B cell (primary cell): ENCODE results near the gene IGSF9B.

ENCODE experiments used
- EZH2 ChIP-seq: IDR thresholded peaks from 2 replicates; pipeline ENCODE4 v1.6.1; 2012; ENCODE audit warnings: borderline replicate concordance, low read depth, mild to moderate bottlenecking, moderate library complexity, low read length; ENCODE audit not compliant: insufficient read depth, poor library complexity, severe bottlenecking
- TF ChIP-seq, protein P1 (sequence below): fragments of 200-600 bp; IDR thresholded peaks from one replicate; pipeline ENCODE4 v1.8.0; 2022; ENCODE audit warnings: antibody characterized with exemption, mild to moderate bottlenecking

DNA sequence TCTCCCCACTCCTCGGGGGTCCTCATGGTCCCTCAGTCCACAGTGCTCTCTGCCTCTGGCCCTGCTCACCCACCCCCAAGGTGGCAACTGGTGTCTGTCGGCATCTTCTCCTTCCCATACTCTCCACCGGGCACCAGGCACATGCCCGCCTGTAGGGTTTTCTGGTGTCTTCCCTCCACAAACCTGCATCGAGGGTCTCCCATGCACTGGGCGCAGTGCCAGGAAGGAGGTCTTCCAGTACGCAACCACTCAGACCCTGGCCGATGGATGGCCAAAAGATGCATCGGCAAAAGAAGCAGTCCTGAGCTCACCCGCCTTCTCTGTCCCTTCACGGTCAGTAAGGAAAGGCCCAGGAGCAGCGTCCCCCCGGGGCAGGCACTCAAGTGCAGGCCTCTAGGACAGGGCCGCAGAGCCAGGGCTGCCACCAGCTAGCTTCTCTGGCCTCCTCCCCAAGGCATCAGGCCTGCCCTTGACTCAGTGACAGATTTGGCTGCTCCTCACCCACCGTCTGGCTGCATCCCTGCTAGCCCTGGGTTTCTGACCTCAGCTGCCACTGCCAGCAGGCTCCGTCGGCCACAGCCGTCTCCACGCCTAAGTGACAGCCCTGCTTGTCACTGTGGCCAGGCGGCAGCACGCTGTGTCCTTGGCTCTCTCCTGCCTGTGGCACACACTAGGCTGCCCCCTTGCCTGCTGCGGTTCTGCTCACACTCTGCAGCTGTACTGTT is 32.1 kb upstream of the IGSF9B start:
- TF ChIP-seq, protein P1, sequence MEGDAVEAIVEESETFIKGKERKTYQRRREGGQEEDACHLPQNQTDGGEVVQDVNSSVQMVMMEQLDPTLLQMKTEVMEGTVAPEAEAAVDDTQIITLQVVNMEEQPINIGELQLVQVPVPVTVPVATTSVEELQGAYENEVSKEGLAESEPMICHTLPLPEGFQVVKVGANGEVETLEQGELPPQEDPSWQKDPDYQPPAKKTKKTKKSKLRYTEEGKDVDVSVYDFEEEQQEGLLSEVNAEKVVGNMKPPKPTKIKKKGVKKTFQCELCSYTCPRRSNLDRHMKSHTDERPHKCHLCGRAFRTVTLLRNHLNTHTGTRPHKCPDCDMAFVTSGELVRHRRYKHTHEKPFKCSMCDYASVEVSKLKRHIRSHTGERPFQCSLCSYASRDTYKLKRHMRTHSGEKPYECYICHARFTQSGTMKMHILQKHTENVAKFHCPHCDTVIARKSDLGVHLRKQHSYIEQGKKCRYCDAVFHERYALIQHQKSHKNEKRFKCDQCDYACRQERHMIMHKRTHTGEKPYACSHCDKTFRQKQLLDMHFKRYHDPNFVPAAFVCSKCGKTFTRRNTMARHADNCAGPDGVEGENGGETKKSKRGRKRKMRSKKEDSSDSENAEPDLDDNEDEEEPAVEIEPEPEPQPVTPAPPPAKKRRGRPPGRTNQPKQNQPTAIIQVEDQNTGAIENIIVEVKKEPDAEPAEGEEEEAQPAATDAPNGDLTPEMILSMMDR = no peak
- no peak for TF ChIP-seq EZH2
